Measurements from ENCODE around the gene FGFR2. TPM values are rescaled to one million over a fixed set of nuclear protein-coding genes. Genes with fewer than 3 reads are reported as not detected.

Gene FGFR2
- total RNA-seq, 1 donor from 2014 or later, result 88.3 TPM

GRCh38 chr10:121639416-121639815 is 41.2 kb upstream of the FGFR2 start:
- no peak for TF ChIP-seq CTCF (IDR thresholded peaks at IDR 0.05; ENCODE audit: unreplicated experiment)
- no peaks in the 10 kb centered on the region for H3K27me3 Mint-ChIP-seq (ENCODE audit: low read depth)
- no peaks in the 10 kb centered on the region for H3K4me1 Mint-ChIP-seq
- no peak overlapping the region for H3K4me3 Mint-ChIP-seq
- peaks cover 36% of the 10 kb centered on the region for H3K9me3 Mint-ChIP-seq
- no peak for DNase-seq (ENCODE audit: low spot score in 2 of 2, unreplicated experiment in 2 of 2)
- peaks cover 14% of the 10 kb centered on the region for H3K36me3 Mint-ChIP-seq
- H3K27ac Mint-ChIP-seq, result no peak overlapping the region

DNA sequence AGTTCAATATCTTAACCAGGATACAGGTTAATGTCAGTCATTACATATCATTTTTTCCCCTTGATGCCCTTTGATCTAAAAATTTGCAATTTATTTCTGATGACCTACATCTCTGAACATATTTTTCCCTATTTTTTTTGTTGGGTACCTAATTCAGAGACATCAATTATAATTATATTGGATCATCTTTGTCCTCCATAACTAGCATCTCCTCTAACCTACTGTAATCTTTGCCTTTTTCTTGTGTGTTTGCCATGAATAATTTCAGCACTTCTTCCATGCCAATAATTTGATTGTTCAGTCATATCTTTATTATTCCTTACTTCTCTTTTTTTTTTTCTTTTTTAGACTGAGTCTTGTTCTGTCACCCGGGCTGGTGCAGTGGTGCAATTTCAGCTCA is 39.2 kb upstream of the FGFR2 start:
- TF ChIP-seq CTCF (IDR thresholded peaks at IDR 0.05; ENCODE audit: unreplicated experiment), result no peak
- no peaks in the 10 kb centered on the region for H3K4me1 Mint-ChIP-seq
- H3K9me3 Mint-ChIP-seq, result peaks cover 36% of the 10 kb centered on the region

GRCh38 chr10:121633056-121633455 is 34.8 kb upstream of the FGFR2 start:
- Mint-ChIP-seq H3K27me3 (ENCODE audit: low read depth) (no peaks in the 10 kb centered on the region), H3K27ac (no peak overlapping the region)

More for the DNA sequence above, 39.2 kb upstream of the FGFR2 start:
- Mint-ChIP-seq H3K4me3 (no peak overlapping the region), H3K27ac (no peak overlapping the region), H3K36me3 (peaks cover 14% of the 10 kb centered on the region), H3K27me3 (ENCODE audit: low read depth) (no peaks in the 10 kb centered on the region)
- no peak for DNase-seq (ENCODE audit: low spot score in 2 of 2, unreplicated experiment in 2 of 2)

GRCh38 chr10:121631365-121632029 is 33.3 kb upstream of the FGFR2 start:
- Mint-ChIP-seq H3K4me1 (peaks cover 23% of the 10 kb centered on the region), H3K4me3 (no peak overlapping the region), H3K36me3 (no peaks in the 10 kb centered on the region), H3K27ac (no peak overlapping the region), H3K27me3 (ENCODE audit: low read depth) (no peaks in the 10 kb centered on the region), H3K9me3 (no peaks in the 10 kb centered on the region)
- no peak for TF ChIP-seq CTCF (IDR thresholded peaks at IDR 0.05; ENCODE audit: unreplicated experiment)
- DNase-seq (ENCODE audit: low spot score in 2 of 2, unreplicated experiment in 2 of 2), result no peak

More at GRCh38 chr10:121633056-121633455, 34.8 kb upstream of the FGFR2 start:
- Mint-ChIP-seq H3K9me3 (peaks cover 10% of the 10 kb centered on the region), H3K4me3 (no peak overlapping the region), H3K4me1 (peaks cover 15% of the 10 kb centered on the region), H3K36me3 (peaks cover 6% of the 10 kb centered on the region)
- DNase-seq (ENCODE audit: low spot score in 2 of 2, unreplicated experiment in 2 of 2), result no peak
- TF ChIP-seq CTCF (IDR thresholded peaks at IDR 0.05; ENCODE audit: unreplicated experiment), result no peak

DNA sequence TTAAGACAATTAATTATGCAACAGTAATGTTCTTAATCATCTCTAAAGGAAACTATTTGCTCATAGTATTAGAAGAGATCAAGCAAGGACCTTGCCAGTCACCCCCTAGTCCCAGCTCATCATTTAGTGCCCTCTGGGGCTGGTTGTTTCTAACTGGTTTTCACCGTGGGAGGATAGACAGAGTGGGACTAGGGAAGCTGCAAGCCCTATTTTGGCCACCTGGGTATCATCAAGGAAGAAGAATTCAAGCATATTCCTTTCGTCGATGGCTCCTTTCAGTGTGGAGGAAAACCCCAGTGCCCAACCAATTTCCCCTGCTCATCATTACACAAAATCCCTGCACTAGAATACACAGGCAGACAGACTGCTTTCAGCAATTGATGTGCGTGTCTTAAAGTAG is 30.6 kb upstream of the FGFR2 start:
- Mint-ChIP-seq H3K4me1 (peaks cover 23% of the 10 kb centered on the region), H3K9me3 (no peaks in the 10 kb centered on the region), H3K27ac (no peak overlapping the region), H3K36me3 (no peaks in the 10 kb centered on the region), H3K4me3 (no peak overlapping the region), H3K27me3 (ENCODE audit: low read depth) (no peaks in the 10 kb centered on the region)
- no peak for DNase-seq (ENCODE audit: low spot score in 2 of 2, unreplicated experiment in 2 of 2)
- no peak for TF ChIP-seq CTCF (IDR thresholded peaks at IDR 0.05; ENCODE audit: unreplicated experiment)
